SK-N-SH treated with all-trans-retinoic acid at 6 μM for 48 hours (cell line): ENCODE measurements around the gene KIF1A.

Experiments
- ATAC-seq: fragments of 200-7000 bp; cut with Tn5 transposase; 3 replicates; pipeline ENCODE4 v1.9.1; 2020; ENCODE audit warnings: mild to moderate bottlenecking, moderate library complexity
- ARNTL ChIP-seq: fragments of 450-650 bp; formaldehyde crosslinking; IDR thresholded peaks from 2 replicates; pipeline ENCODE4 v1.5.0; 2020; ENCODE audit warnings: low read depth, mild to moderate bottlenecking, moderate library complexity, borderline replicate concordance
- BACH2 ChIP-seq: fragments of 250-450 bp; sonication (Bioruptor Pico); IDR thresholded peaks from 2 replicates; pipeline ENCODE4 v1.9.0; 2021; ENCODE audit warnings: mild to moderate bottlenecking, borderline replicate concordance
- CREB5 ChIP-seq: fragments of 250-450 bp; sonication (Bioruptor Pico); IDR thresholded peaks from 2 replicates; pipeline ENCODE4 v1.5.1; 2020; ENCODE audit warnings: low read depth, mild to moderate bottlenecking, moderate library complexity
- CSDC2 ChIP-seq: fragments of 250-450 bp; sonication (Bioruptor Pico); IDR thresholded peaks from 2 replicates; pipeline ENCODE4 v1.5.0; 2020; ENCODE audit warnings: mild to moderate bottlenecking, moderate library complexity
- CSRNP3 ChIP-seq: fragments of 250-450 bp; sonication (Bioruptor Pico); IDR thresholded peaks from 2 replicates; pipeline ENCODE4 v1.5.1; 2021; ENCODE audit warnings: mild to moderate bottlenecking, moderate library complexity
- ESRRG ChIP-seq: fragments of 250-450 bp; sonication (Bioruptor Pico); IDR thresholded peaks from 2 replicates; pipeline ENCODE4 v1.6.1; 2021; ENCODE audit warnings: mild to moderate bottlenecking
- GLIS3 ChIP-seq: fragments of 250-450 bp; sonication (Bioruptor Pico); IDR thresholded peaks from 2 replicates; pipeline ENCODE4 v1.5.0; 2020; ENCODE audit warnings: mild to moderate bottlenecking, moderate library complexity
- ISL1 ChIP-seq: fragments of 250-450 bp; sonication (Bioruptor Pico); IDR thresholded peaks from 2 replicates; pipeline ENCODE4 v2.1.2; 2022; ENCODE audit warnings: mild to moderate bottlenecking, moderate library complexity
- OSR1 ChIP-seq: fragments of 250-450 bp; sonication (Bioruptor Pico); IDR thresholded peaks from 2 replicates; pipeline ENCODE4 v1.8.0; 2022; ENCODE audit warnings: moderate library complexity, mild to moderate bottlenecking, inconsistent platforms
- PATZ1 ChIP-seq: fragments of 250-450 bp; sonication (Bioruptor Pico); IDR thresholded peaks from 2 replicates; pipeline ENCODE4 v1.8.0; 2020; ENCODE audit warnings: mild to moderate bottlenecking, moderate library complexity, borderline replicate concordance
- PPARA ChIP-seq: fragments of 250-450 bp; sonication (Bioruptor Pico); IDR thresholded peaks from 2 replicates; pipeline ENCODE4 v1.5.0; 2020; ENCODE audit warnings: mild to moderate bottlenecking, borderline replicate concordance
- RARB ChIP-seq: fragments of 250-450 bp; sonication (Bioruptor Pico); IDR thresholded peaks from 2 replicates; pipeline ENCODE4 v1.8.0; 2021; ENCODE audit warnings: mild to moderate bottlenecking, moderate library complexity
- SNAI2 ChIP-seq: fragments of 250-450 bp; sonication (Bioruptor Pico); IDR thresholded peaks from 2 replicates; pipeline ENCODE4 v1.5.0; 2020; ENCODE audit warnings: mild to moderate bottlenecking, moderate library complexity
- TCF4 ChIP-seq: fragments of 250-450 bp; sonication (Bioruptor Pico); IDR thresholded peaks from 2 replicates; pipeline ENCODE4 v1.8.0; 2021; ENCODE audit warnings: mild to moderate bottlenecking, moderate library complexity, borderline replicate concordance
- TOX ChIP-seq: fragments of 250-450 bp; sonication (Bioruptor Pico); IDR thresholded peaks from 2 replicates; pipeline ENCODE4 v1.8.0; 2021; ENCODE audit warnings: mild to moderate bottlenecking, moderate library complexity, borderline replicate concordance
- TSHZ2 ChIP-seq: fragments of 250-450 bp; sonication (Bioruptor Pico); IDR thresholded peaks from 2 replicates; pipeline ENCODE4 v1.5.0; 2020; ENCODE audit warnings: mild to moderate bottlenecking, moderate library complexity
- ZC3H10 ChIP-seq: fragments of 250-450 bp; sonication (Bioruptor Pico); IDR thresholded peaks from 2 replicates; pipeline ENCODE4 v1.5.1; 2021; ENCODE audit warnings: mild to moderate bottlenecking, moderate library complexity
- ZFP3 ChIP-seq: fragments of 250-450 bp; sonication (Bioruptor Pico); IDR thresholded peaks from 2 replicates; pipeline ENCODE4 v1.5.0; 2020; ENCODE audit warnings: mild to moderate bottlenecking, moderate library complexity
- ZFP30 ChIP-seq: fragments of 450-650 bp; formaldehyde crosslinking; IDR thresholded peaks from 2 replicates; pipeline ENCODE4 v1.5.0; 2022; ENCODE audit warnings: mild to moderate bottlenecking, moderate library complexity
- ZNF70 ChIP-seq: fragments of 450-650 bp; formaldehyde crosslinking; IDR thresholded peaks from 2 replicates; pipeline ENCODE4 v1.5.0; 2020; ENCODE audit warnings: mild to moderate bottlenecking, moderate library complexity
- ZNF8 ChIP-seq: fragments of 450-650 bp; formaldehyde crosslinking; IDR thresholded peaks from 2 replicates; pipeline ENCODE4 v1.5.0; 2020; ENCODE audit warnings: mild to moderate bottlenecking, moderate library complexity

KIF1A gene

GRCh38 chr2:240719676-240720545, 100.1 kb downstream of the KIF1A start:
- TF ChIP-seq ZNF8 (CRISPR knock-in tag) (no peak), PPARA (CRISPR knock-in tag) (no peak), ZFP3 (no peak)
- ATAC-seq, result no peak

GRCh38 chr2:240718896-240719490, 101.0 kb downstream of the KIF1A start:
- TF ChIP-seq ESRRG (CRISPR knock-in tag), result no peak
- no peak for TF ChIP-seq GLIS3 (CRISPR knock-in tag)
- TF ChIP-seq, all 23 proteins: peak for 0
- ATAC-seq, result no peak

GRCh38 chr2:240717681-240718581, 102.1 kb downstream of the KIF1A start:
- ATAC-seq, result no peak
- TF ChIP-seq ZC3H10 (CRISPR knock-in tag), result no peak
- TF ChIP-seq ZNF70, result no peak
- TF ChIP-seq ISL1 (CRISPR knock-in tag), result no peak
- no peak for TF ChIP-seq ZFP3
- no peak for TF ChIP-seq TSHZ2 (CRISPR knock-in tag)
- TF ChIP-seq CSDC2, result no peak
- no peak for TF ChIP-seq BACH2
- no peak for TF ChIP-seq PPARA (CRISPR knock-in tag)
- TF ChIP-seq TCF4 (CRISPR knock-in tag), result no peak
- TF ChIP-seq SNAI2 (CRISPR knock-in tag), result no peak
- TF ChIP-seq CSRNP3 (CRISPR knock-in tag), result no peak

GRCh38 chr2:240717181-240717641, 102.8 kb downstream of the KIF1A start:
- ATAC-seq, result no peak
- TF ChIP-seq ZNF70, result no peak
- TF ChIP-seq PATZ1 (CRISPR knock-in tag), result no peak
- no peak for TF ChIP-seq CREB5 (CRISPR knock-in tag)
- no peak for TF ChIP-seq OSR1 (CRISPR knock-in tag)
- no peak for TF ChIP-seq GLIS3 (CRISPR knock-in tag)
- TF ChIP-seq ARNTL (CRISPR knock-in tag), result no peak
- no peak for TF ChIP-seq ZFP30
- TF ChIP-seq CSDC2, result no peak
- no peak for TF ChIP-seq BACH2
- no peak for TF ChIP-seq TOX (CRISPR knock-in tag)
- TF ChIP-seq CSRNP3 (CRISPR knock-in tag), result no peak
- no peak for TF ChIP-seq ZFP3
- no peak for TF ChIP-seq TSHZ2 (CRISPR knock-in tag)
- TF ChIP-seq ZC3H10 (CRISPR knock-in tag), result no peak
- TF ChIP-seq RARB (CRISPR knock-in tag), result no peak
